Measurements from ENCODE around the gene KIFAP3.

- TF ChIP-seq, protein P1, sequence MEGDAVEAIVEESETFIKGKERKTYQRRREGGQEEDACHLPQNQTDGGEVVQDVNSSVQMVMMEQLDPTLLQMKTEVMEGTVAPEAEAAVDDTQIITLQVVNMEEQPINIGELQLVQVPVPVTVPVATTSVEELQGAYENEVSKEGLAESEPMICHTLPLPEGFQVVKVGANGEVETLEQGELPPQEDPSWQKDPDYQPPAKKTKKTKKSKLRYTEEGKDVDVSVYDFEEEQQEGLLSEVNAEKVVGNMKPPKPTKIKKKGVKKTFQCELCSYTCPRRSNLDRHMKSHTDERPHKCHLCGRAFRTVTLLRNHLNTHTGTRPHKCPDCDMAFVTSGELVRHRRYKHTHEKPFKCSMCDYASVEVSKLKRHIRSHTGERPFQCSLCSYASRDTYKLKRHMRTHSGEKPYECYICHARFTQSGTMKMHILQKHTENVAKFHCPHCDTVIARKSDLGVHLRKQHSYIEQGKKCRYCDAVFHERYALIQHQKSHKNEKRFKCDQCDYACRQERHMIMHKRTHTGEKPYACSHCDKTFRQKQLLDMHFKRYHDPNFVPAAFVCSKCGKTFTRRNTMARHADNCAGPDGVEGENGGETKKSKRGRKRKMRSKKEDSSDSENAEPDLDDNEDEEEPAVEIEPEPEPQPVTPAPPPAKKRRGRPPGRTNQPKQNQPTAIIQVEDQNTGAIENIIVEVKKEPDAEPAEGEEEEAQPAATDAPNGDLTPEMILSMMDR (IDR thresholded peaks at IDR 0.05; ENCODE audit: insufficient read depth, low read length) = no peak
- TF ChIP-seq POLR2AphosphoS5 (IDR thresholded peaks at IDR 0.05; ENCODE audit: low read depth) (no peak), GABPA (IDR thresholded peaks at IDR 0.05; ENCODE audit: low read depth) (no peak), REST (IDR thresholded peaks at IDR 0.05; ENCODE audit: insufficient replicate concordance, low read depth) (no peak)
These were observed 123.4 kb downstream of the KIFAP3 start for GRCh38 chr1:169951108-169951507.

All from HL-60 (cell line).